ENCODE results near the gene BTF3L4. TPM values are rescaled to one million over a fixed set of nuclear protein-coding genes. Genes with fewer than 3 reads are reported as not detected.
"Not testable (repeated sequence)": the region's sequence is repeated elsewhere in the genome, so short reads cannot be mapped to it uniquely, and the experiment has no call there.

BTF3L4 gene
- total RNA-seq, 1 donor: 119 TPM

DNA sequence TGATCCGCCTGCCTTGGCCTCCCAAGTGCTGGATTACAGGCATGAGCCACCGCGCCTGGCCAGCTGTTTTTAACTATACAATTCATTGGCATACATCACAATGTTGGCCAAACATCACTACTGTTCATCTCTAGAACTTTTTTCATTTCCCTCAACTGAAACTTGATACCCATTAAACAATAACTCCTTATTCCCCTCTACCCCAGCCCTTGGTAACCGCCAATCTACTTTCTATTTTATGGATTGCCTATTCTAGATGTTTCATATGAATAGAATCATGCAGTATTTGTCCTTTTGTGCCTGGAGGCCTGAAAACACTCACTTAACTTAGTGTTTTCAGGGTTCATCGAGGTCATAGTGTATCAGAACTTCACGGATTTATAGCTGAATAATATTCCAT is 16.2 kb downstream of the BTF3L4 start:
- TF ChIP-seq, protein P1, sequence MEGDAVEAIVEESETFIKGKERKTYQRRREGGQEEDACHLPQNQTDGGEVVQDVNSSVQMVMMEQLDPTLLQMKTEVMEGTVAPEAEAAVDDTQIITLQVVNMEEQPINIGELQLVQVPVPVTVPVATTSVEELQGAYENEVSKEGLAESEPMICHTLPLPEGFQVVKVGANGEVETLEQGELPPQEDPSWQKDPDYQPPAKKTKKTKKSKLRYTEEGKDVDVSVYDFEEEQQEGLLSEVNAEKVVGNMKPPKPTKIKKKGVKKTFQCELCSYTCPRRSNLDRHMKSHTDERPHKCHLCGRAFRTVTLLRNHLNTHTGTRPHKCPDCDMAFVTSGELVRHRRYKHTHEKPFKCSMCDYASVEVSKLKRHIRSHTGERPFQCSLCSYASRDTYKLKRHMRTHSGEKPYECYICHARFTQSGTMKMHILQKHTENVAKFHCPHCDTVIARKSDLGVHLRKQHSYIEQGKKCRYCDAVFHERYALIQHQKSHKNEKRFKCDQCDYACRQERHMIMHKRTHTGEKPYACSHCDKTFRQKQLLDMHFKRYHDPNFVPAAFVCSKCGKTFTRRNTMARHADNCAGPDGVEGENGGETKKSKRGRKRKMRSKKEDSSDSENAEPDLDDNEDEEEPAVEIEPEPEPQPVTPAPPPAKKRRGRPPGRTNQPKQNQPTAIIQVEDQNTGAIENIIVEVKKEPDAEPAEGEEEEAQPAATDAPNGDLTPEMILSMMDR (IDR thresholded peaks at IDR 0.05; ENCODE audit: extremely low read depth, low read depth, low read length): no peak
- Histone ChIP-seq H2AFZ (ENCODE audit: low read length) (no peak overlapping the region), H3K27me3 (ENCODE audit: insufficient read depth, low read length) (no peaks in the 10 kb centered on the region), H3K4me2 (ENCODE audit: insufficient read depth, low read length) (no peak overlapping the region), H3K36me3 (ENCODE audit: insufficient read depth, low read length) (peaks cover 17% of the 10 kb centered on the region), H3K4me3 (ENCODE audit: insufficient read depth, low read length) (no peak overlapping the region), H3K79me2 (ENCODE audit: insufficient read depth, low read length) (peaks cover 55% of the 10 kb centered on the region), H3K4me1 (ENCODE audit: insufficient read depth, low read length) (no peaks in the 10 kb centered on the region), H3K27ac (ENCODE audit: low read depth, low read length) (no peak overlapping the region), H3K9me3 (ENCODE audit: low read depth, low read length) (no peaks in the 10 kb centered on the region), H4K20me1 (ENCODE audit: insufficient read depth, low read length) (peaks cover 6% of the 10 kb centered on the region)
- no peak for DNase-seq (ENCODE audit: insufficient read length, low spot score, missing footprints)

DNA sequence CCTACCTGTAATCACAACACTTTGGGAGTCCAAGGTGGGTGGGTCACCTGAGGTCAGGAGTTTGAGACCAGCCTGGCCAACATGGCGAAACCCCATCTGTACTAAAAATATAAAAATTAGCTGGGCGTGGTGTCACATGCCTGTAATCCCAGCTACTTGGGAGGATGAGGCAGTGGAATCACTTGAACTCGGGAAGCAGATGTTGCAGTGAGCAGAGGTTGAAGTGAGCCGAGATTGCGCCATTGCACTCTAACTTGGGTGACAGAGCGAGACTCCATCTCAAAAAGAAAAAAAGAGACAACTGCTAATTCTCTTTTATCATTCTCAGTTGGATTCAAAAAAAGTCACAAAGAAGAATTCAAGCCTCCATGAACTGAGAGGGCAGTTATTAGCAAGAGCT is 21.2 kb downstream of the BTF3L4 start:
- H3K4me3 ChIP-seq (ENCODE audit: insufficient read depth, low read length); DNase-seq (ENCODE audit: insufficient read length, low spot score, missing footprints); H3K27ac ChIP-seq (ENCODE audit: low read depth, low read length); H3K9me3 ChIP-seq (ENCODE audit: low read depth, low read length); H3K4me1 ChIP-seq (ENCODE audit: insufficient read depth, low read length); H3K4me2 ChIP-seq (ENCODE audit: insufficient read depth, low read length); H3K27me3 ChIP-seq (ENCODE audit: insufficient read depth, low read length); H2AFZ ChIP-seq (ENCODE audit: low read length): not testable (repeated sequence)
- H3K36me3 ChIP-seq (ENCODE audit: insufficient read depth, low read length): peaks cover 11% of the 10 kb centered on the region
- H4K20me1 ChIP-seq (ENCODE audit: insufficient read depth, low read length): peaks cover 12% of the 10 kb centered on the region
- H3K79me2 ChIP-seq (ENCODE audit: insufficient read depth, low read length): peaks cover 48% of the 10 kb centered on the region

DNA sequence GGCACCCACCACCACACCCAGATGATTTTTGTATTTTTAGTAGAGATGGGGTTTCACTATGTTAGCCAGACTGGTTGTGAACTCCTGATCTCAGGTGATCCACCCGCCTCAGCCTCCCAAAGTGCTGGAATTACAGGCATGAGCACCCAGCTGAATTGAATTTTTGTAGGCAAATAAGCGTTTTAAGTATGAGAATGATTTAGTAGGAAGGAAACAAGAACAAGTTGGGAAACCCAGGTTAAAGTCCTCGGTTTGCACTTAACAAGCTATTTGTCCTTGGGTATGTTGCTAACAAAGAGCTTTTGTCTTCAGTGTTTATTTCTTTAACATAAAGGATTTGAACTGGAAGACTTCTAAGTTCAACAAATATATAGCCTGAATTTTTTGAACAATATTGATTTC is 23.9 kb downstream of the BTF3L4 start:
- no peak overlapping the region for H3K4me3 ChIP-seq (ENCODE audit: insufficient read depth, low read length)
- H2AFZ ChIP-seq (ENCODE audit: low read length): no peak overlapping the region
- H4K20me1 ChIP-seq (ENCODE audit: insufficient read depth, low read length): peaks cover 12% of the 10 kb centered on the region
- peaks cover 47% of the 10 kb centered on the region for H3K79me2 ChIP-seq (ENCODE audit: insufficient read depth, low read length)
- H3K9me3 ChIP-seq (ENCODE audit: low read depth, low read length): no peaks in the 10 kb centered on the region
- H3K27ac ChIP-seq (ENCODE audit: low read depth, low read length): no peak overlapping the region
- H3K4me1 ChIP-seq (ENCODE audit: insufficient read depth, low read length): no peaks in the 10 kb centered on the region
- DNase-seq (ENCODE audit: insufficient read length, low spot score, missing footprints): no peak
- peaks cover 9% of the 10 kb centered on the region for H3K36me3 ChIP-seq (ENCODE audit: insufficient read depth, low read length)
- no peaks in the 10 kb centered on the region for H3K27me3 ChIP-seq (ENCODE audit: insufficient read depth, low read length)
- no peak overlapping the region for H3K4me2 ChIP-seq (ENCODE audit: insufficient read depth, low read length)
- TF ChIP-seq, protein P1 (IDR thresholded peaks at IDR 0.05; ENCODE audit: extremely low read depth, low read depth, low read length): no peak

DNA sequence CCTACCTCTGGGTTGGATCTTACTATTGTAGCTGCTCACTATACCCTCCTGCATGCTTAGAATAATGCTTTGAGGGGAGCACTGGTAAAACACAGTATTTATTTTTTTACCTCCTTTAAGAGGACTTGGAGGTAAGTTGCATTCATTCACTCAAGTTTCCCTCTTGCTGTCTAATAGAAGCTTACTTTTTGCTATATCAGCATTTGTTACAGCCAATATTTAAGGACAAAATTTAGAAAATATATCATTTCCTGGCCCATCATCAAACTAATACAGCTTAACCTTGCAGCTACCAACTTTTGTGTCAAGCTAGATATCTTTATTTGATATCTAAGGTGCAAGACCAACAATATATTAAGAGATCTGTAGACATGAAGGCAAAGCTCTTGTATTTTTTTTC is 31.8 kb downstream of the BTF3L4 start:
- H3K36me3 ChIP-seq (ENCODE audit: insufficient read depth, low read length): peaks cover 35% of the 10 kb centered on the region
- not testable (repeated sequence) for H3K4me3 ChIP-seq (ENCODE audit: insufficient read depth, low read length); H3K79me2 ChIP-seq (ENCODE audit: insufficient read depth, low read length); DNase-seq (ENCODE audit: insufficient read length, low spot score, missing footprints); H4K20me1 ChIP-seq (ENCODE audit: insufficient read depth, low read length); H3K27me3 ChIP-seq (ENCODE audit: insufficient read depth, low read length); H3K27ac ChIP-seq (ENCODE audit: low read depth, low read length); H3K9me3 ChIP-seq (ENCODE audit: low read depth, low read length); H3K4me1 ChIP-seq (ENCODE audit: insufficient read depth, low read length); H3K4me2 ChIP-seq (ENCODE audit: insufficient read depth, low read length); H2AFZ ChIP-seq (ENCODE audit: low read length)

DNA sequence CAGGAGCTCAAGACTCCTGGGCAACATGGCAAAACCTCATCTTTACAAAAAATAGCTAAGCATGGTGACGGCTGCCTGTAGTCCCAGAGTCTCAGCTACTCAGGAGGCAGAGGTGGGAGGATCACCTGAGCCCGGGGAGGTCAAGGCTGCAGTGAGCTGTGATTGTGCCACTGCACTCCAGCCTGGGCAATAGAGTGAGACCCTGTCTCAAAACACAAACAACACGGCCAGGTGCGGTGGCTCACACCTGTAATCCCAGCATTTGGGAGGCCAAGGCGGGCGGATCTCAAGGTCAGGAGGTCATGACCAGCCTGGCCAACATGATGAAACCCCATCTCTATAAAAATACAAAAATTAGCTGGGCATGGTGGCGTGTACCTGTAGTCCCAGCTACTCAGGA is 38.2 kb downstream of the BTF3L4 start:
- not testable (repeated sequence) for H3K4me2 ChIP-seq (ENCODE audit: insufficient read depth, low read length); H4K20me1 ChIP-seq (ENCODE audit: insufficient read depth, low read length); H2AFZ ChIP-seq (ENCODE audit: low read length); H3K4me3 ChIP-seq (ENCODE audit: insufficient read depth, low read length); H3K36me3 ChIP-seq (ENCODE audit: insufficient read depth, low read length); H3K9me3 ChIP-seq (ENCODE audit: low read depth, low read length); H3K27ac ChIP-seq (ENCODE audit: low read depth, low read length); H3K27me3 ChIP-seq (ENCODE audit: insufficient read depth, low read length); DNase-seq (ENCODE audit: insufficient read length, low spot score, missing footprints); H3K4me1 ChIP-seq (ENCODE audit: insufficient read depth, low read length); H3K79me2 ChIP-seq (ENCODE audit: insufficient read depth, low read length)

All from osteoblast (primary cell).